GM19043 (cell line): ENCODE data around the gene OGDHL.
"Not testable (repeated sequence)": the region's sequence is repeated elsewhere in the genome, so short reads cannot be mapped to it uniquely, and the experiment has no call there.

ENCODE experiments used
- ATAC-seq: cut with Tn5 transposase; IDR thresholded peaks from one replicate; pipeline ENCODE4 v1.9.1; 2021; ENCODE audit warnings: low read depth; ENCODE audit not compliant: unreplicated experiment

The OGDHL gene

DNA sequence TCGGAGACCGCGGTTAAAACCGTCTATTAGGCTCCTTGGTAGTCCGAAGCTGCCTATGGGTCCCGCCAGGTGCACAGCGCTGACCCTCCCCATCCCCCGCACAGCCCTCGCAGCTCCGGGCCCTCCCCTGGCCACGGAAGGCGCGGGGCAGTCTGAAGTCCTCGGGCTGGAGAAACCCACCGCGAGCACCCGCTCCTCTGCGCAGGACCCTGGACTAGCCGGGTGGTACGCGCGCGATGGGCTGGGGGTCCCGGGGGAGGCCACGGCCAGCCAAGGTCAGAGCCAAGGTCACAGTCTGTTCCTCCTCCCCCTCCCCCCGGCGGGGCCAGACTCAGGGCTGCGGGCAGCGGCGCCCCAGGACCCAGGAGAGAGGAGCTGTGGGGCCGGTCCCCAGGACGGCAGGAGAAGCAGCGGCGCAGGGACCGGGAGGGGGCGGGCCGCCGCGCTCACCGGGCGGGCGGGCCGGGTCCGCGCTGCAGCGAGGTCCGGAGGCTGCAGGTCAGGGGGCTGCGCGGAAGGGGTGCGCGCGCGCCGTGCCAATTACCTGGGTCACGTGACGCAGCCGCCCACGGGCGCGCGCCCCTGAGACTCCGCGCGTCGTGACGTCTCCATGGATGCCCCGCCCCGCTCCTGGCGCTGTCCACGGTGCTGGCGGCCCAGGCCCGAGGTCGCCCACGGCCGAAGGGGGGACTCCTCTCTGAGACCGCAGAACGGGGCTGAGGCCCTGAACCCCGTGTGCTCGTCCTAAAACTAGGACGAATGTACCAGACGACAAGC is at the start of gene OGDHL:
TSS of gene OGDHL (minus strand) at position 535 of the 777 bp plus-strand sequence. CDS start 3,731 bp downstream, outside the sequence.
- ATAC-seq: peak; percentile 69

DNA sequence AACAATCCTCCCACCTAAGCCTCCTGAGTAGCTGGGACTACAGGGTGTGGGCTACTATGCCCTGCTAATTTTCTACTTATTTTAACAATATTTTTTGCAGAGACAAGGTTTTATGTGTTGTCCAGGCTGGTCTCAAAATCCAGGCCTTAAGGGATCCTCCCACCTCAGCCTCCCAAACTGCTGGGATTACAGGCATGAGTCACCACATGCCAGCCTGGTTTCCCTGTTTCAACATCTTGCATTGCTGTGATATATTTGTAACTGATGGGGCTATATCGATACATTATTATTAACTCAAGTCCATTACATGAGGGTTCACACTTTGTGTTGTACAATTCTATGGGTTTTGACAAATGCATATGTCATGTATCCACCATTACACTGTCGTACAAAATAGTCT is 41.9 kb upstream of the OGDHL start:
- no peak for ATAC-seq

DNA sequence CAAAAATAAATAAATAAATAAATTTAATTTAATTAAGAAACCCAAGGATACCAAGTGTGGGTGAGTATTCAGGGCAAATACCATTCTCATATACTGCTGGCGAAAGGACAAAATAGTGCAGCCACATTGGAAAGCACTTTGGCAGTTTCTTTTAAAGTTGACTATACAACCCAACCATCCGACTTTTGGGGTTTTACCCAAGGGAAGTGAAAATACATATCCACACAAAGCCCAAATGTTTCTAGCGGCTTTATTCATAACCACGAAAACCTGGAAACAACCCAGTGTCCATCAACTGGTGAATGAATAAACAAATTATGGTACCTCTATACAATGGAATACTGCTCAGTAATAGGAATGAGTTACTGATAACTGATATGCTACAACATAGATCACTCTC is 36.2 kb upstream of the OGDHL start:
- no peak for ATAC-seq

- ATAC-seq: no peak
Observed at GRCh38 chr10:49791100-49791499, 29.0 kb upstream of the OGDHL start.

DNA sequence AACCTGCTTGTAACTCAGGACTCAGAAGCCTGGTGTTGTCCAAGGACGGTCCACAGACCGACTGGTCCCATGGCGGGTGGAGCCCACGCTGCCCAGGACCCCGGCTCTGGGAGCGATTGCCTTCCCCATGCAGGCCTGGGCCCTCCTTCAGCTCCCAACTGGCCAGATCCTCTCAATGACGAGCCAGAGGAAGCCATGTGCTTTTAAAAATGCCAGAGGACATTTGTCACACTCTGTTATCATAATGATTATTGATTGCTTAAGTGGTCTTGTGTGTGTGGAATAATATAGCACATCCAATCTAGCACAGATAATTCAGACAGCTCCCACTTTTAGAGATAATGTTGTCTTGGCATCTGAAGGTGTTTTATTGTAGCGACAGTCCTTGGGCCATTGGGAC is 22.6 kb upstream of the OGDHL start:
- no peak for ATAC-seq

DNA sequence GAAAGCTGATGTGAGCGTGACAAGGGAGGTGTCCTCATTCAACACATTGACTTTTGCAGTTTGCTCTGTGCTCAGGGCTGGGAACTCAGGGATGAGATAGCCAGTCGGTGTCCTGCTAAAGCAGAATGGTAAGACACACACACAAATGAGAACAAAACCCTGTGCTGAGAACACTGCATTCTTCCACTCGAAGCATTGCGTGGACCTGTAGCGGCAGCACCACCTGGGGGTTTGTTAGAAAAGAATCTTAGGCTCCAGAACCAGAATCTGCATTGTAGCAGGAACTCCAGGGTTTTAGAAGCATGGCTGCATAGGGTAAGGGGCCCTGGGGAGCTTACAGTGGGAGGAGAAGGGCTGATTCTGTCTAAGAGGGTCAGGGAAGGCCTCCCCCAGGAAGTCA is 21.5 kb upstream of the OGDHL start:
- no peak for ATAC-seq

DNA sequence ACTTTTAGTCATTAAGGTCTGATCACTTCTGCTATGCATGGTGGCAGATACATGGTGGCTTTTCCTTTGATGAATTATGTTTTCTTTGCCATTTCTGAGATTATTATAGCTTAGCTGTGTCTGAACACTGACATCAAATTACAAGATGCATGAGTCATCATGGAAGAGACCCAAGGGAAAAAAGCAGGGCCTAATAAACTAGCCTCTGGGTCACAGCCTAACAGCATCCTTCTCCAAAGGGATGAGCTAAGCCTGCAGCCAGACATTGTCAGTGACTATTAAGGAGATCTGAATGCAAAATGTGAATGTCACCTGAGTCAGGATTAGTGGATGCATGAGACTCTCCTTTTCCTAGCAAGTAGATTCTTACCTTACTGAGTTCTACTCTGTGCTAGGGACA is 19.1 kb upstream of the OGDHL start:
- ATAC-seq: no peak

DNA sequence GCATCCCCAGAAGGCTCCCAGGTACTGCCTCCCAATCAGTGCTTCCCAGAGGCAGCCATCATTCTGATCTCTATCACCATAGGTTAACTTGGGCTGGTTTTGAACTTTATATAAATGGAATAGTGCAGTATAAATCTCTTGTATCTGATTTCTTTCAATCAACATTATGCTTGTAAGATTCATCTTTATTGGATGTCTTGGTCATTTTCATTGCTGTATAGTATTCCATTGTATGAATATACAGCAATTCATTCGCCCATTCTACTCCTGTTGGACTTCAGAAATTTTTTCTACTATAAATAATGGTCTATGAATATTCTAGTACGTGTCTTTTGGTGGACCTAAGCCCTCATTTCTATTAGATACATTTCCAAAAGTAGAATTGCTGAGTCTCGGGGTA is 16.1 kb upstream of the OGDHL start:
- ATAC-seq: no peak

GRCh38 chr10:49776851-49777250 is 14.7 kb upstream of the OGDHL start:
- ATAC-seq: no peak

- ATAC-seq: no peak
Observed at GRCh38 chr10:49775014-49775413, 12.9 kb upstream of the OGDHL start.

DNA sequence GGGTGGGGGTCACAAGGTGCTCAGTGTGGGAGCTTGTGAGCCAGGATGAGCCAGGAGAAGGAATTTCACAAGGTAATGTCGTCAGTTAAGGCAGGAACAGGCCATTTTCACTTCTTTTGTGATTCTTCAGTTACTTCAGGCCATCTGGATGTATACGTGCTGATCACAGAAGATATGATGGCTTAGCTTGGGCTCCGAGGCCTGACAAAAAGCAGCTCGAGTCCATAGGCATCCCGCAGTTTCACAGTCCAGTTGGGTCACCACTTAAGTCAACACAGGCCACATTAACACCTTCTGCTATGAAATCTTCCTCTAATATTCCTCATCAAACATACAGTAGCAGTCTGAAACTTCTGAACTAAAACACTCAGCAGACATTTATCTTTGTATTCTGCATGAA is 10.8 kb upstream of the OGDHL start:
- ATAC-seq: not testable (repeated sequence)

DNA sequence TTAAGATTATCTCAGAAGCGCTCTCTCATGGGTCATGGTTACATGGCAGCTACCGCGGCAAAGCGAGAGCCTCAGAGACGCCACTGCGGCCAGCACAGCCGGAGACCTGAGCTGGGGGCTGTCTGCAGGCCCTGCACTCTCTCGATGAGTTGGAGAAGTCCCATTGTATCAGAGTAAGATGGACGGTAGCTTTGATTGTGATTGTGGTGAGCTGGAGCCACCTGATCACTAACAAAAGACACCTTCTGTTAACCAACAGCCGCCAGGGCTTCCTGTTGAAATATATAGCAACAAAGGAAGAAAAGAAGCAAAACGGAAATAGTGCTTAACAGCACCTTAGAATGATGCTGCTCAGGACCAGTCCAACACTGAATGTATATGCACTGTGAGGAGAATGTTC is 8.9 kb upstream of the OGDHL start:
- ATAC-seq: not testable (repeated sequence)

DNA sequence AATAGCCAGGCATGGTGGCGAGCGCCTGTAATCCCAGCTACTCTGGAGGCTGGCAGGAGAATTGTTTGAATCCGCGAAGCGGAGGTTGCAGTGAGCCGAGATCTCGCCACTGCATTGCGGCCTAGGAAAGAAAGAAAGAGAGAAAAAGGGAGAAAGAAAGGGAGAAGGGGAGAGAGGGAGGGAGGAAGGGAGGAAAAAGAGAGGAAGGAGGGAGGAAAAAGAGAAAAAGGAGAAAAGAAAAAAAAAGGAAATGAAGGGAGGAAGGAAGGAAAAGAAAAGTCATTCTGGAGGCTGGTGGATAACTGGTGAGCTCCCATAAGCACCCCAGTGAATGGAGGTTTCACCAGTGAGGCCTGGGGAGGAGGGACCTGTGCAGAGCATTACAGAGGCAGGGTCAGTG is 7.6 kb upstream of the OGDHL start:
- no peak for ATAC-seq

DNA sequence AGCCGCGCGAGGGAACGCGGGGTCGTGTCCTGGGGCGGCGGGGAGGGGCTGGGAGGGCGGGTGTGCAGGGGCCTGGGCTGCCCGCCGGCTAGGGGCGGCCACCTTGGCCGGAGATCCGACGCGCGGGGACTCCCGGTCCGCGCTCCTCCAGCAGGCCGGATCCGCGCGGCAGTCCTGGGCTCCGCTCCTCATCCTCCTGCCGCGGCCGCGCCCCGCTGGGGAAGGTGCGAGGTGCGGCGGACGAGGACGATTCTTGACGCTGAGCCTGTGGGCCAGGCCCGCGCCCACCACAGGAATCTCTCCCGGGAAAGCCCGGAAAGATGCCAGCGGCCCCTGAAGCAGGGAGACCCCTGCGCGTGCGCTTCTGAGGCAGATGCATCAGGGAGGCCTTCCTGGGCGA is 6.6 kb upstream of the OGDHL start:
- ATAC-seq: no peak

DNA sequence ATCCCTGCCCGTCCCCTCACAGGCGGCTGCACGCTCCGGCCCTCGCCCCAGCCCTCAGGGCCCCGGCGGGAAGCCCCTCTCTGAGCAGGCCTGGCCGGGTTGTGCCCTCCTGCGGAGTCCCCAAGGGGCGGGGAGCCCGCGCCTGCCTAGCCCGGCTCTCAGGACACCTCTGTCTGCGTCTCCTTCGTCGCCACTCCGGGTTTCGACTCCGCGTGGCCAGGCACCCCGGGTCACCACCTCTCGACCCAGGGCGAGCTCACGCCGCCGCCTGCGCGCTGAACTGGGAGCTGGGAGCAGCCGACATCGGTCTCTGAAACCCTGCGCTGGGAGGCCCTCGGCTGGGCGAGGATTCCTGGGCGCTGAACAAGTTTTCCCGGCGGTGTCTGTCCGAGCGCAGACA is 6.2 kb upstream of the OGDHL start:
- ATAC-seq: no peak

GRCh38 chr10:49767752-49768151 is 5.6 kb upstream of the OGDHL start:
- ATAC-seq: no peak

- ATAC-seq: no peak
Observed at GRCh38 chr10:49766484-49766883, 4.4 kb upstream of the OGDHL start.

DNA sequence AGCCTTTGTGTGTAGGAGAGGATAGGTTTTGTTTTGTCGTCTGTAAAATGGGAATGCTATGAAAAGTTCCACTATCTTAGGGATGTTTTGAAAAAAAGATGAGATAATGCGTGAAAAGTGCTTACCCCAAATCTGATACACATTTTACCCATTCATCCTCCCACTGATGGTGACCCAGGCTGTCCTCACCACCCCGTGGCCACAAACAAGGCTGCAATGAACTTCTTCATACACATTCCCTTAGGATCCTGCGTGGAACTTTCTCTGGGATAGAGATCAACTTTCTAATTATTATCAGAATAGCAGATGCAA is 399 bp upstream of the OGDHL start:
- no peak for ATAC-seq

GRCh38 chr10:49761201-49761788 is 828 bp downstream of the OGDHL start:
- ATAC-seq: no peak

- ATAC-seq: no peak
Observed at GRCh38 chr10:49760789-49761188, 1.3 kb downstream of the OGDHL start.

- ATAC-seq: no peak
Observed at GRCh38 chr10:49759787-49760551, 2.2 kb downstream of the OGDHL start.
